ENCODE results near the gene GALNT16.
A peak's percentile ranks its signal among the peaks of the same experiment; 100 is the strongest.

Gene GALNT16

DNA sequence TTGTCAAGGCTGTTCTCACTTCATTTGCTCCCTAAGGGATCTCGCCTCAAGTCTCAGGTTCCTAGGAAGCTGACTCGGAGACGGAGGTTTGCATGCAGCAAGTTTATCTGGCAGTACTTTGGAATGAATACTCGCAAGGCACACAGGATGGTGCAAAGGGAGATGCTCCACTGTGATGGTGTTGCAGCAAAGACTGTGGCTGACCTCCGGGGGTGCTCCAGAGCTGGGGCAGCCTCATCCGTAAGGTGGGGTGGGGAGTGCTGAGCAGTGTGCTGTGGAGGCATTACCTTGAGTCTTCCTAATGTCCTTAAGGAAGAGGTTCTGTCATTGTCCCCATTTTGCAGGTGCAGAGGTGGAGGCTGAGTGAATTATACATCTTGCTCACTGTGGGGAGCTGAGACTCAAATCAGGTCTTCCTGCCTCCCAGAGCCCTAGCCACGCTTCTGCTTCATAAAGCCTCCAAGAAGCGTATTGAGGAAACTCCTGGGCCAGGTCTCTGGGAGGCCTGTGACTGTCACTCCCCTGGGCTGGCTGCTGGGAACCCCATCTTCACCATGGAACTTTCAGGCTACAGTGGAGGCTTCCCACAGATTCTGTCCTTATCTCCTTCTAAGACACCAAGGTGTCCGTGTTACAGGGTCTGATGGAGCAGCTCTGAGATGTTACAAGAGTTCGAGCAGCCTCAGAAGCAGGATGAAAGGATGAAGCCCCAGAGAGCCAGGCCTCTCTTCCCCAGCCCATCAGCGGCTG is 39.5 kb downstream of the GALNT16 start:
- POLR2A ChIA-PET: interaction anchor here (0.5 kb wide), 1 partner anchor 240 kb away, joined by 3 read pairs; no protein-coding TSS in a partner anchor
- Histone ChIP-seq H3K27me3 (replicated peaks in 2 of 5; ENCODE audit: control insufficient read depth in 4 of 5, insufficient read depth in 5 of 5, low read length in 4 of 5) (peaks cover 0 to 3% (median 3%) of the 10 kb centered on the region in 5 experiments), H3K9me3 (ENCODE audit: control extremely low read depth in 1 of 5, control insufficient read depth in 4 of 5, insufficient read depth in 2 of 5, low read depth in 1 of 5, low read length in 4 of 5) (no peaks in the 10 kb centered on the region), H3K4me1 (ENCODE audit: control extremely low read depth in 1 of 4, control insufficient read depth in 4 of 4, insufficient read depth in 4 of 4, low read length in 3 of 4) (no peaks in the 10 kb centered on the region), H3K27ac (ENCODE audit: insufficient read depth in 1 of 2, low read depth in 1 of 2, low read length in 2 of 2, poor library complexity in 1 of 2, severe bottlenecking in 2 of 2) (no peak overlapping the region), H3K36me3 (ENCODE audit: control insufficient read depth in 4 of 4, insufficient read depth in 4 of 4, low read length in 3 of 4) (no peaks in the 10 kb centered on the region), H3K4me3 (ENCODE audit: control insufficient read depth in 1 of 7, extremely low read depth in 1 of 7, insufficient read depth in 4 of 7, low read depth in 2 of 7, low read length in 6 of 7) (no peak overlapping the region)
- CTCF ChIA-PET: no interaction called here
- DNase-seq: peak in 1 of 3 donors; percentile 3
- 93% methylated on average over 9 of the region's 11 CpGs for WGBS (ENCODE audit: insufficient coverage)

DNA sequence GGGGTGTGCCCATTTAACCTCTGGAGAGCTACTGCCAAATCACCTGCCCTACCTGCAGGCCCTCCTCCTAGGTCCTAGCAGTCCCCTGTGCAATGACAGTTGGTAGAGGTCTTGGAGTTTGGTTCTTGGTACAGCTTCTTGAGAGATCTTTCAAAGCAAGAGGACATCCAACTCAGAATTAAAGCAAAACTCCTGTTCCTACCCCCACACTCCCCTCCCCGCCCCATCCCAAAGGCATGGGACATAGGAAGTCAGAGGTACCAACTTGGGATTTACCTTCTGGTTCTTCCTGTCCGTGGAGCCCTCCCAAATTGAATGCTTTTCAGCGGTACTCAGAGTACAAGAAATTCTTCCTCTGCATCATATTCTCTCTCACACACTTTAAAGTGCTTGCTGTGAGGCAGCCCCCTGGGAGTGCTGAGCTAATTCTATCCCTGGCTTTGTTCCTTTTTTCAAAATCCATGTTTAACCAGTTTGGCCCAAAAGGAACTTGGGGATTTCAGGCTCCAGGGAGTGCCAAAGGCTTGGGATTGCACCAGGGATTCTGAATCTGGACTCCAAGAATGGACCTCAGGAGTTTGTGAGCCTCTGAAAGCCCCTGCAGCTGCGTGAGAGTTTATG is 40.8 kb downstream of the GALNT16 start:
- CTCF ChIA-PET: interaction anchor here (0.9 kb wide), 1 partner anchor 51 kb away, joined by 3 read pairs; no protein-coding TSS in a partner anchor
- peaks cover 0 to 6% (median 3%) of the 10 kb centered on the region in 5 experiments for H3K27me3 ChIP-seq (replicated peaks in 2 of 5; ENCODE audit: control insufficient read depth in 4 of 5, insufficient read depth in 5 of 5, low read length in 4 of 5)
- no peaks in the 10 kb centered on the region for H3K36me3 ChIP-seq (ENCODE audit: control insufficient read depth in 4 of 4, insufficient read depth in 4 of 4, low read length in 3 of 4)
- no peaks in the 10 kb centered on the region for H3K9me3 ChIP-seq (ENCODE audit: control extremely low read depth in 1 of 5, control insufficient read depth in 4 of 5, insufficient read depth in 2 of 5, low read depth in 1 of 5, low read length in 4 of 5)
- H3K27ac ChIP-seq (ENCODE audit: insufficient read depth in 1 of 2, low read depth in 1 of 2, low read length in 2 of 2, poor library complexity in 1 of 2, severe bottlenecking in 2 of 2): no peak overlapping the region
- POLR2A ChIA-PET: no interaction called here
- WGBS (ENCODE audit: insufficient coverage): 91% methylated on average over 4 of the region's 4 CpGs
- no peak for DNase-seq
- no peak overlapping the region for H3K4me3 ChIP-seq (ENCODE audit: control insufficient read depth in 1 of 7, extremely low read depth in 1 of 7, insufficient read depth in 4 of 7, low read depth in 2 of 7, low read length in 6 of 7)
- H3K4me1 ChIP-seq (ENCODE audit: control extremely low read depth in 1 of 4, control insufficient read depth in 4 of 4, insufficient read depth in 4 of 4, low read length in 3 of 4): no peaks in the 10 kb centered on the region

DNA sequence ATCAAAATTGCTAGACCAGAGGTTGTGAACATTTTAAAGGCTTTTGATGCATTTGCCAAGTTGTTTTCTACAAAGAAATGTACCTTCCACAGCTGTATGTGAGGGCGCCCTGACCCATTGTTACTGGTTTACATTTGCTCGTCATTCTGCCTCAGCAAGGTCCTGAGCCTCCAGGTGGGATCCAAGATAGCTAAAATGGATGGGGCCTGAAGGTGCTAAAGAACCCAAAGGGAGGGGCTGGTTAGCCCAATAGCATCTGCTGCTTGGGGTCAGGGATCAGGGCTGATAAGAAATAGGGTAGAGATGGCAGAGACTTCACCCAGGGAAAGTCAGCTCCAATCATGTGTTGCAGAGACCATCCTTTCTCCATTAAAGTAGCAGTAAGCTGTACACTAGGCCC is 43.1 kb downstream of the GALNT16 start:
- H3K4me1 ChIP-seq (ENCODE audit: control extremely low read depth in 1 of 4, control insufficient read depth in 4 of 4, insufficient read depth in 4 of 4, low read length in 3 of 4): no peaks in the 10 kb centered on the region
- peaks cover 4 to 9% (median 6%) of the 10 kb centered on the region in 5 experiments for H3K27me3 ChIP-seq (replicated peaks in 2 of 5; ENCODE audit: control insufficient read depth in 4 of 5, insufficient read depth in 5 of 5, low read length in 4 of 5)
- WGBS (ENCODE audit: insufficient coverage): 100% methylated on average over 1 of the region's 2 CpGs
- no peaks in the 10 kb centered on the region for H3K36me3 ChIP-seq (ENCODE audit: control insufficient read depth in 4 of 4, insufficient read depth in 4 of 4, low read length in 3 of 4)
- CTCF ChIA-PET: no interaction called here
- H3K27ac ChIP-seq (ENCODE audit: insufficient read depth in 1 of 2, low read depth in 1 of 2, low read length in 2 of 2, poor library complexity in 1 of 2, severe bottlenecking in 2 of 2): no peak overlapping the region
- H3K4me3 ChIP-seq (ENCODE audit: control insufficient read depth in 1 of 7, extremely low read depth in 1 of 7, insufficient read depth in 4 of 7, low read depth in 2 of 7, low read length in 6 of 7): no peak overlapping the region
- no peaks in the 10 kb centered on the region for H3K9me3 ChIP-seq (ENCODE audit: control extremely low read depth in 1 of 5, control insufficient read depth in 4 of 5, insufficient read depth in 2 of 5, low read depth in 1 of 5, low read length in 4 of 5)
- no peak for DNase-seq
- POLR2A ChIA-PET: no interaction called here

DNA sequence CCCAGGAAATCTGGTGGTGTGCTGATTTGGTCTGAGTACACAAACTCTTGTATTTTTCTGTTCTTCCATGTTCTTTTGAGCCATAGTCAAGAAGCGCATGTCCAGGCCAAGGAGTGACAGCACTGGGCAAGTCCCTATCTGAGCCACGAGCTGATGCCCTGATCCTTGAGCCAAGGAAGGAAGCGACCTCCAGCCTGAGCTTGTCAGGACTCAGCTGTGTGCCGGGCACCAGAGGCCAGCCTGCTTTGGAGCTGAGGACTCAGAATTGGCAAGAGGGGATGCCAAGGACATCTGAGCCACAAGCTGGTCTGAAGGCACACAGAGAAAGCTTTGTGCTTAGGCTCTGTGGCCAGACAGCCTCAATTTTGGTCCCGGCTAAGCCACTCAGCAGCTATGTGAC is 52.6 kb downstream of the GALNT16 start:
- CTCF ChIA-PET: interaction anchor here (1.3 kb wide), 1 partner anchor 8 kb away, joined by 3 read pairs; no protein-coding TSS in a partner anchor
- peaks cover 0 to 7% (median 4%) of the 10 kb centered on the region in 5 experiments for H3K27me3 ChIP-seq (replicated peaks in 2 of 5; ENCODE audit: control insufficient read depth in 4 of 5, insufficient read depth in 5 of 5, low read length in 4 of 5)
- H3K4me3 ChIP-seq (ENCODE audit: control insufficient read depth in 1 of 7, extremely low read depth in 1 of 7, insufficient read depth in 4 of 7, low read depth in 2 of 7, low read length in 6 of 7): no peak overlapping the region
- H3K27ac ChIP-seq (ENCODE audit: insufficient read depth in 1 of 2, low read depth in 1 of 2, low read length in 2 of 2, poor library complexity in 1 of 2, severe bottlenecking in 2 of 2): no peak overlapping the region
- WGBS (ENCODE audit: insufficient coverage): 97% methylated on average over 5 of the region's 5 CpGs
- H3K4me1 ChIP-seq (ENCODE audit: control extremely low read depth in 1 of 4, control insufficient read depth in 4 of 4, insufficient read depth in 4 of 4, low read length in 3 of 4): no peaks in the 10 kb centered on the region
- no peaks in the 10 kb centered on the region for H3K9me3 ChIP-seq (ENCODE audit: control extremely low read depth in 1 of 5, control insufficient read depth in 4 of 5, insufficient read depth in 2 of 5, low read depth in 1 of 5, low read length in 4 of 5)
- no peak for DNase-seq
- H3K36me3 ChIP-seq (ENCODE audit: control insufficient read depth in 4 of 4, insufficient read depth in 4 of 4, low read length in 3 of 4): no peaks in the 10 kb centered on the region
- POLR2A ChIA-PET: no interaction called here

DNA sequence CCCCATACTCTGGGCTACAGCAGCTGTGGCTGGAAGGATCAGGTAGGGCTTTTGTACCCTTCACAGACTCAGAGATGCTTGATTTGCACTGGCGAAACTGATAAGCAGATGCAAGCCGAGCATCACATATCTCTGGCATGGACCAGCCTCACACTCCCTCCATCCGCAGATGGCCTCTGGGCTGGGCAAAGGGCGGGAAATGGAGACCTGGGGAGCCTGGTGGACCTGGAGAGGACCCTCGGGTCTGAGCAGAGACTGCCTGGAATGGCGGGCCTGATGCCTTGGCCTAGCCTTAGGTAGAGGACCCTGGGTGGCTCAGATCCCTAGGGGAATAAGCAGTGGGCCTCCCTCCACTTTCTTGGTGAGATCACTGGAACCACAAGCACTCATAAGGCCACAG is 53.2 kb downstream of the GALNT16 start:
- WGBS (ENCODE audit: insufficient coverage): 90% methylated on average over 5 of the region's 6 CpGs
- CTCF ChIA-PET: interaction anchor here (1.3 kb wide), 1 partner anchor 8 kb away, joined by 3 read pairs; no protein-coding TSS in a partner anchor
- Histone ChIP-seq H3K9me3 (ENCODE audit: control extremely low read depth in 1 of 5, control insufficient read depth in 4 of 5, insufficient read depth in 2 of 5, low read depth in 1 of 5, low read length in 4 of 5) (no peaks in the 10 kb centered on the region), H3K27ac (ENCODE audit: insufficient read depth in 1 of 2, low read depth in 1 of 2, low read length in 2 of 2, poor library complexity in 1 of 2, severe bottlenecking in 2 of 2) (no peak overlapping the region), H3K36me3 (ENCODE audit: control insufficient read depth in 4 of 4, insufficient read depth in 4 of 4, low read length in 3 of 4) (no peaks in the 10 kb centered on the region), H3K27me3 (replicated peaks in 2 of 5; ENCODE audit: control insufficient read depth in 4 of 5, insufficient read depth in 5 of 5, low read length in 4 of 5) (peaks cover 0 to 3% (median 2%) of the 10 kb centered on the region in 5 experiments), H3K4me3 (ENCODE audit: control insufficient read depth in 1 of 7, extremely low read depth in 1 of 7, insufficient read depth in 4 of 7, low read depth in 2 of 7, low read length in 6 of 7) (no peak overlapping the region), H3K4me1 (ENCODE audit: control extremely low read depth in 1 of 4, control insufficient read depth in 4 of 4, insufficient read depth in 4 of 4, low read length in 3 of 4) (no peaks in the 10 kb centered on the region)
- POLR2A ChIA-PET: no interaction called here
- no peak for DNase-seq

GRCh38 chr14:69314327-69314726 is 54.4 kb downstream of the GALNT16 start:
- POLR2A ChIA-PET: no interaction called here
- no peak for DNase-seq
- no peak overlapping the region for H3K27ac ChIP-seq (ENCODE audit: insufficient read depth in 1 of 2, low read depth in 1 of 2, low read length in 2 of 2, poor library complexity in 1 of 2, severe bottlenecking in 2 of 2)
- peaks cover 0 to 2% (median 0%) of the 10 kb centered on the region in 5 experiments for H3K27me3 ChIP-seq (replicated peaks in 2 of 5; ENCODE audit: control insufficient read depth in 4 of 5, insufficient read depth in 5 of 5, low read length in 4 of 5)
- CTCF ChIA-PET: interaction anchor here (1.1 kb wide), 1 partner anchor 73 kb away, joined by 3 read pairs; no protein-coding TSS in a partner anchor
- no peaks in the 10 kb centered on the region for H3K9me3 ChIP-seq (ENCODE audit: control extremely low read depth in 1 of 5, control insufficient read depth in 4 of 5, insufficient read depth in 2 of 5, low read depth in 1 of 5, low read length in 4 of 5)
- WGBS (ENCODE audit: insufficient coverage): 93% methylated on average over 1 of the region's 1 CpG
- H3K4me1 ChIP-seq (ENCODE audit: control extremely low read depth in 1 of 4, control insufficient read depth in 4 of 4, insufficient read depth in 4 of 4, low read length in 3 of 4): no peaks in the 10 kb centered on the region
- H3K36me3 ChIP-seq (ENCODE audit: control insufficient read depth in 4 of 4, insufficient read depth in 4 of 4, low read length in 3 of 4): no peaks in the 10 kb centered on the region
- H3K4me3 ChIP-seq (ENCODE audit: control insufficient read depth in 1 of 7, extremely low read depth in 1 of 7, insufficient read depth in 4 of 7, low read depth in 2 of 7, low read length in 6 of 7): no peak overlapping the region

GRCh38 chr14:69315301-69315700 is 55.3 kb downstream of the GALNT16 start:
- POLR2A ChIA-PET: interaction anchor here (0.6 kb wide), 1 partner anchor 257 kb away, joined by 5 read pairs; no protein-coding TSS in a partner anchor
- WGBS (ENCODE audit: insufficient coverage): 100% methylated on average over 2 of the region's 4 CpGs
- Histone ChIP-seq H3K27ac (ENCODE audit: insufficient read depth in 1 of 2, low read depth in 1 of 2, low read length in 2 of 2, poor library complexity in 1 of 2, severe bottlenecking in 2 of 2) (no peak overlapping the region), H3K4me3 (ENCODE audit: control insufficient read depth in 1 of 7, extremely low read depth in 1 of 7, insufficient read depth in 4 of 7, low read depth in 2 of 7, low read length in 6 of 7) (no peak overlapping the region), H3K9me3 (ENCODE audit: control extremely low read depth in 1 of 5, control insufficient read depth in 4 of 5, insufficient read depth in 2 of 5, low read depth in 1 of 5, low read length in 4 of 5) (no peaks in the 10 kb centered on the region), H3K4me1 (ENCODE audit: control extremely low read depth in 1 of 4, control insufficient read depth in 4 of 4, insufficient read depth in 4 of 4, low read length in 3 of 4) (no peaks in the 10 kb centered on the region), H3K36me3 (ENCODE audit: control insufficient read depth in 4 of 4, insufficient read depth in 4 of 4, low read length in 3 of 4) (no peaks in the 10 kb centered on the region), H3K27me3 (replicated peaks in 2 of 5; ENCODE audit: control insufficient read depth in 4 of 5, insufficient read depth in 5 of 5, low read length in 4 of 5) (peaks cover 0 to 2% (median 0%) of the 10 kb centered on the region in 5 experiments)
- CTCF ChIA-PET: interaction anchor here (1.1 kb wide), 1 partner anchor 74 kb away, joined by 3 read pairs; no protein-coding TSS in a partner anchor
- no peak for DNase-seq
